MCF 10A (cell line): ENCODE data around the gene ESRRB. TPM values are rescaled to one million over a fixed set of nuclear protein-coding genes. Genes with fewer than 3 reads are reported as not detected.

Source experiments
- BruUV-seq: library from RNA; stranded (reverse); fragments of 400-500 nt; replicated peaks from 2 replicates; lab custom pipeline; 2021; lab: Mats Ljungman, UMichigan
- CTCF ChIA-PET: fragments of 300-600 bp; sonication (Branson Sonifier 250); formaldehyde crosslinking; extraction: SDS; loops from one replicate; lab custom pipeline; 2021; ENCODE audit warnings: antibody characterized with exemption, inconsistent platforms; lab: Yijun Ruan, JAX
- POLR2A ChIA-PET: fragments of 300-600, 350-650 bp; sonication (Branson Sonifier 250); formaldehyde crosslinking; extraction: SDS; loops from one replicate; lab custom pipeline; 2020; ENCODE audit warnings: antibody characterized with exemption, inconsistent platforms; lab: Yijun Ruan, JAX
- DNase-seq: peaks from one replicate; pipeline ENCODE4 v3.0.0-alpha.2; 2018; ENCODE audit not compliant: unreplicated experiment
- H3K27ac Mint-ChIP-seq: one replicate; pipeline ENCODE4 v1.8.0; 2022; ENCODE audit warnings: mild to moderate bottlenecking, low read depth, mixed read lengths; ENCODE audit not compliant: unreplicated experiment
- H3K27me3 Mint-ChIP-seq: one replicate; pipeline ENCODE4 v1.8.0; 2022; ENCODE audit warnings: mixed read lengths; ENCODE audit not compliant: insufficient read depth, unreplicated experiment
- H3K36me3 Mint-ChIP-seq: one replicate; pipeline ENCODE4 v1.8.0; 2022; ENCODE audit warnings: mild to moderate bottlenecking, moderate library complexity, mixed read lengths; ENCODE audit not compliant: insufficient read depth, unreplicated experiment
- H3K4me1 Mint-ChIP-seq: one replicate; pipeline ENCODE4 v1.8.0; 2022; ENCODE audit warnings: mixed read lengths; ENCODE audit not compliant: insufficient read depth, unreplicated experiment
- H3K4me3 Mint-ChIP-seq: one replicate; pipeline ENCODE4 v1.8.0; 2022; ENCODE audit warnings: mild to moderate bottlenecking, moderate library complexity, mixed read lengths; ENCODE audit not compliant: unreplicated experiment
- H3K9me3 Mint-ChIP-seq: one replicate; pipeline ENCODE4 v1.8.0; 2022; ENCODE audit warnings: mixed read lengths; ENCODE audit not compliant: unreplicated experiment
- intact Hi-C: fragments of 100-400 bp; cut with micrococcal nuclease; formaldehyde crosslinking; loops from 2 replicates; pipeline ENCODE4 v1.14.1; 2022
- total RNA-seq: library from RNA; stranded (reverse); gene quantifications from 2 replicates; pipeline ENCODE4 v1.2.3, GENCODE V29; 2022
- TF ChIP-seq, protein P1 (sequence below): fragments of 200-600 bp; IDR thresholded peaks from one replicate; pipeline ENCODE4 v1.8.0; 2022; ENCODE audit warnings: antibody characterized with exemption, mild to moderate bottlenecking; ENCODE audit not compliant: unreplicated experiment

ESRRB gene
- total RNA-seq, 1 experiment from 2014 or later, result 0.23 TPM

DNA sequence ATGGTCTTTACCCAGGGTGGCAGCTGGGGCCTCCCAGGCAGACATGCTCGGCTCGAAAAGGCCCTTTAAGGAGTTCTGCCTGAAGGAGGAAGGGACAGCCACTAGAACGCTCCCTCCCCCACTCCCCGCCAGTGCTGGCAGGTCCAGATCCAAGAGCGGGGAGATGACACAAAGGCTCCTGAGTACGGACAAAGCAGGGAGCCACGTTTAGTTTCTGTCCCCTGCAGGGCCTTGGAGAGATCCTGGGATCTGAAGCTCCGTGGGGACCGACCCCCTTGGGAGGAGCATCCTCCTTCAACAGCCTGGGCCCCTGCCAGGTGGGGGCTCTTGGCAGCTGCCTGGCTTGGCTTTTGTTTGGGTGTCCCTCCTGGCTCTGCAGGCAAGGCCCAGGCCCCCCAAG, 89.7 kb downstream of the ESRRB start:
- DNase-seq, result no peak
- no TSS peak for BruUV-seq
- Mint-ChIP-seq H3K36me3 (no peaks in the 10 kb centered on the region), H3K4me3 (no peak overlapping the region), H3K27ac (no peak overlapping the region), H3K9me3 (no peaks in the 10 kb centered on the region), H3K27me3 (no peaks in the 10 kb centered on the region), H3K4me1 (no peaks in the 10 kb centered on the region)
- ChIA-PET CTCF (no interaction called here), POLR2A (no interaction called here)
- TF ChIP-seq, protein P1, sequence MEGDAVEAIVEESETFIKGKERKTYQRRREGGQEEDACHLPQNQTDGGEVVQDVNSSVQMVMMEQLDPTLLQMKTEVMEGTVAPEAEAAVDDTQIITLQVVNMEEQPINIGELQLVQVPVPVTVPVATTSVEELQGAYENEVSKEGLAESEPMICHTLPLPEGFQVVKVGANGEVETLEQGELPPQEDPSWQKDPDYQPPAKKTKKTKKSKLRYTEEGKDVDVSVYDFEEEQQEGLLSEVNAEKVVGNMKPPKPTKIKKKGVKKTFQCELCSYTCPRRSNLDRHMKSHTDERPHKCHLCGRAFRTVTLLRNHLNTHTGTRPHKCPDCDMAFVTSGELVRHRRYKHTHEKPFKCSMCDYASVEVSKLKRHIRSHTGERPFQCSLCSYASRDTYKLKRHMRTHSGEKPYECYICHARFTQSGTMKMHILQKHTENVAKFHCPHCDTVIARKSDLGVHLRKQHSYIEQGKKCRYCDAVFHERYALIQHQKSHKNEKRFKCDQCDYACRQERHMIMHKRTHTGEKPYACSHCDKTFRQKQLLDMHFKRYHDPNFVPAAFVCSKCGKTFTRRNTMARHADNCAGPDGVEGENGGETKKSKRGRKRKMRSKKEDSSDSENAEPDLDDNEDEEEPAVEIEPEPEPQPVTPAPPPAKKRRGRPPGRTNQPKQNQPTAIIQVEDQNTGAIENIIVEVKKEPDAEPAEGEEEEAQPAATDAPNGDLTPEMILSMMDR, result no peak
- intact Hi-C loops, result no loop called here

DNA sequence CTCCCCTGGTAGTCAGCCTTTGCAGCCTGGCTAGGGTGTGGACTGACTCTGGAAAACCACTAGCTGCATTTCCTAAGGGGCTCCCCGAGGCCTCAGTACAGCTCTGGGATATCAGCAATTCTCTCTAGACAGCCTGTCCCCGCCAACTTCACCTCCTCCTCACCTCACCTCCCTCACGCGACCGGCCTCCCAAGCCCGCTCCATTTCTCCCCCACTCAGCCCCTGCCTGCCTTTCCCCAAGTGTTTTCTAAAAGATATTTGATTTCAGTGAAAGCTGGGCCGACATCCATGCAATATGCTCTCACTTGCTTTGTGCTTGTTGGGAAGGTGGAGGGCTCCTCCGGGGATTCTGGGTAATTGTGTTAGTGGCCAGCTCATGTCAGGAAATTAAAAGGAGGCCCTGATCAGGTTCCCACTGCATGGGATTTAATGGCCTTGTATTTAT, 91.8 kb downstream of the ESRRB start:
- TF ChIP-seq, protein P1, result no peak
- no peaks in the 10 kb centered on the region for H3K36me3 Mint-ChIP-seq
- no peak overlapping the region for H3K4me3 Mint-ChIP-seq
- H3K4me1 Mint-ChIP-seq, result no peaks in the 10 kb centered on the region
- H3K27ac Mint-ChIP-seq, result no peak overlapping the region
- no peak for DNase-seq
- intact Hi-C loops, result no loop called here
- no peaks in the 10 kb centered on the region for H3K27me3 Mint-ChIP-seq
- H3K9me3 Mint-ChIP-seq, result no peaks in the 10 kb centered on the region
- ChIA-PET CTCF (interaction anchor here (0.6 kb wide), 1 partner anchor 40 kb away, joined by 3 read pairs; no protein-coding TSS in a partner anchor), POLR2A (no interaction called here)
- BruUV-seq, result no TSS peak

DNA sequence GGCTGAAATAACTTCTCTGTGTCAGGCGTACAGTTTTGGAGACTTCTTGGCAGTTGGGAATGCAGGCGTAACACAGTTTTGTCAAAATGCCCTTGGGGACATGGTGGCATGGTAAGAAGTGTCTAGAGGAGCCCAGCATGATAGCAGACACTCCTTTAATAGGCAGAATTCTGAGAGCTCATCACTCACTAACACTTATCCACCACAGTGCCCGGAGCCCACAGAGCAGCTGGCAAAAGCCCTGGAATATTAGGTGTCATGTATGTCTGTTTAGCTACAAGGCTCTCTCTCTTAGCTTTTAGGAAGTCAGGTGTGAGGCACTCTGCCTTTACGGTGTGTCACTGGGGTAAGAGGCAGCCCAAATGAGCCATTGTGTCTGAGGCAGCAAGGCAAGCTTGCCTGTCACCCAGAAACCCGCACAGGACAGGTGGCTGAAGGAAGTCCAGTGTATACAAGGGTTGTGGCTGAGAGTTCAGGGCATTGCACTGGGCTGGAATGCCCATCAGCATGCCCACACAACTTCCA, 96.3 kb downstream of the ESRRB start:
- DNase-seq, result no peak
- no peak overlapping the region for H3K27ac Mint-ChIP-seq
- no peaks in the 10 kb centered on the region for H3K36me3 Mint-ChIP-seq
- H3K9me3 Mint-ChIP-seq, result no peaks in the 10 kb centered on the region
- CTCF ChIA-PET, result interaction anchor here (0.6 to 1.4 kb wide), 4 partner anchors 12 to 287 kb away, joined by 3 read pairs; no protein-coding TSS in a partner anchor
- no peak overlapping the region for H3K4me3 Mint-ChIP-seq
- no peaks in the 10 kb centered on the region for H3K4me1 Mint-ChIP-seq
- TF ChIP-seq, protein P1, result no peak
- BruUV-seq, result no TSS peak
- POLR2A ChIA-PET, result no interaction called here
- no peaks in the 10 kb centered on the region for H3K27me3 Mint-ChIP-seq
- intact Hi-C loops, result no loop called here

DNA sequence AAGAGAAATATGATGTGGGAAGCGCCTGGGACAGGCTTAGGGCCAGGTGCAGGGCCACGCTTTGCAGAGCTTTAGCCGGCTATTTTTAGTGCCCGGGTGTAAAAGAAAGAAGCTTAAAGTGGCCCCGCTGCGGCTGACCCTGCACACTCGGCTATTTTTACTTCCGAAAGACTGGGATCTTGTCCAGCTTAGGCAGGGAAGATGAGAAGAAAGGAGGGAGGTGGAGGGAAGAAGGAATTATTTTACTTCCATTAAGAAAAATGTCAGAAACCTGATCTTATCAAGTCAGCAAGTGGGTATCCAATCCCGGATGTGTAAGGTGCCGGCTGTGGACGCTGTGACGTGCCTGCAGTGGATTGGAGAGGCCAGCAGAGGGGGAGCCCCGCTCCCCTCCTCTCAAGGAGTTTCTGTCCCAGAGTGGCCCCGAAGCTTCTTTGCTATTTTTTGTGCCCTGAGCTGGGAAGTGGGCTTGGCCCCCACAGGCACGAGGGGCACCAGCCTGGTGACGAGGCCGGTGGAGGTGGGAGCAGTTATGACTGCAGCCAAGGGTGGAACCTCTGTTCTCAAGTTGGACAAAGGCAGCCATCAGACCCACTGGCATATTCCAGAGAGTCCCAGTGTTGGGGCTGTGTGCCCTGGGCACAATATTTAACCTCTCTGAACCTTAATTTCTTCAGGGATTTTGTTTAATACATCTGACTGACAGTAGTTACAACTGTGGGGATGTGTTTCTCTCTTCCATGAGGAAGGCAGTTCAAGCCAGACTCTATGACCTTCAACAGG, 97.7 kb downstream of the ESRRB start:
- ChIA-PET CTCF (interaction anchor here (1.1 to 1.4 kb wide), 3 partner anchors 10 to 174 kb away, joined by 3 to 4 read pairs (median 3); no protein-coding TSS in a partner anchor), POLR2A (interaction anchor here (0.6 kb wide), 1 partner anchor 337 kb away, joined by 3 read pairs; no protein-coding TSS in a partner anchor)
- Mint-ChIP-seq H3K27ac (no peak overlapping the region), H3K27me3 (no peaks in the 10 kb centered on the region), H3K36me3 (no peaks in the 10 kb centered on the region), H3K4me3 (no peak overlapping the region), H3K9me3 (no peaks in the 10 kb centered on the region), H3K4me1 (no peaks in the 10 kb centered on the region)
- no peak for DNase-seq
- TF ChIP-seq, protein P1, result no peak
- BruUV-seq, result no TSS peak
- intact Hi-C loops, result no loop called here
